ENCODE data around the gene ALK. TPM values are rescaled to one million over a fixed set of nuclear protein-coding genes. Genes with fewer than 3 reads are reported as not detected.

Gene ALK
- total RNA-seq, 1 donor from 2014 or later: 0.52 TPM

GRCh38 chr2:29807082-29807481 lies 114.3 kb downstream of the ALK start:
- Histone ChIP-seq H3K27me3 (ENCODE audit: control insufficient read depth in 3 of 3, insufficient read depth in 3 of 3, low read length in 3 of 3) (peaks cover 0 to 4% (median 0%) of the 10 kb centered on the region in 3 donors), H3K9me3 (ENCODE audit: control insufficient read depth in 3 of 3, low read length in 3 of 3) (no peaks in the 10 kb centered on the region), H3K9ac (ENCODE audit: low read depth in 1 of 3, low read length in 3 of 3) (no peak overlapping the region), H3K4me1 (ENCODE audit: control insufficient read depth in 3 of 3, insufficient read depth in 3 of 3, low read length in 3 of 3) (no peaks in the 10 kb centered on the region), H3K36me3 (ENCODE audit: control insufficient read depth in 3 of 3, insufficient read depth in 3 of 3, low read length in 3 of 3) (no peaks in the 10 kb centered on the region), H3K4me3 (ENCODE audit: low read length in 3 of 3) (no peak overlapping the region), H3K27ac (ENCODE audit: low read depth, low read length) (no peak overlapping the region)

GRCh38 chr2:29806461-29806860 lies 114.9 kb downstream of the ALK start:
- H3K9ac ChIP-seq (ENCODE audit: low read depth in 1 of 3, low read length in 3 of 3): no peak overlapping the region
- H3K27ac ChIP-seq (ENCODE audit: low read depth, low read length): no peak overlapping the region
- peaks cover 0 to under 1% (median 0%) of the 10 kb centered on the region in 3 donors for H3K27me3 ChIP-seq (ENCODE audit: control insufficient read depth in 3 of 3, insufficient read depth in 3 of 3, low read length in 3 of 3)

GRCh38 chr2:29804671-29805070 lies 116.7 kb downstream of the ALK start:
- Histone ChIP-seq H3K27ac (ENCODE audit: low read depth, low read length) (no peak overlapping the region), H3K27me3 (ENCODE audit: control insufficient read depth in 3 of 3, insufficient read depth in 3 of 3, low read length in 3 of 3) (peaks cover 0 to 2% (median 0%) of the 10 kb centered on the region in 3 donors)

More at GRCh38 chr2:29806461-29806860, 114.9 kb downstream of the ALK start:
- Histone ChIP-seq H3K4me1 (ENCODE audit: control insufficient read depth in 3 of 3, insufficient read depth in 3 of 3, low read length in 3 of 3) (no peaks in the 10 kb centered on the region), H3K36me3 (ENCODE audit: control insufficient read depth in 3 of 3, insufficient read depth in 3 of 3, low read length in 3 of 3) (no peaks in the 10 kb centered on the region), H3K9me3 (ENCODE audit: control insufficient read depth in 3 of 3, low read length in 3 of 3) (no peaks in the 10 kb centered on the region), H3K4me3 (ENCODE audit: low read length in 3 of 3) (no peak overlapping the region)

DNA sequence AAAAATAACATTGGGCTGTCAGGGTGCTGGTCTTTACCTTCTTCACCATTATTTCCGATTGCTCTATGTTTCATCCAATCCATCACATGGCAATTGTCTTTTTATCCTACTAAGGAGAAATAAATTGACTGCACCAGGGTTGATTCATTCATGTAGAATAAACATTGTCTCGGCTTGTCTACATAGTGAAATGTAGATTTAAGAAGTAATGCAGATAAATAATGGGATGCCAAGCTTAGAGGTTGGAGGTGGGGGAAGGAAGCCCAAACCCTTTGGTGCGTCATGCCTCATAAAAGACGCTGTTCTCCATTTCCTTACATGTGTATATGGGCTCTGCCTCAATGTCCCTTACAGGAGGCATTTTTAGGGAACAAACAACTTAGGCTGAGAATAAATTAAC lies 117.8 kb downstream of the ALK start:
- no peaks in the 10 kb centered on the region for H3K4me1 ChIP-seq (ENCODE audit: control insufficient read depth in 3 of 3, insufficient read depth in 3 of 3, low read length in 3 of 3)
- H3K27ac ChIP-seq (ENCODE audit: low read depth, low read length): no peak overlapping the region
- H3K9ac ChIP-seq (ENCODE audit: low read depth in 1 of 3, low read length in 3 of 3): no peak overlapping the region
- H3K27me3 ChIP-seq (ENCODE audit: control insufficient read depth in 3 of 3, insufficient read depth in 3 of 3, low read length in 3 of 3): peaks cover 0 to 2% (median 0%) of the 10 kb centered on the region in 3 donors
- H3K36me3 ChIP-seq (ENCODE audit: control insufficient read depth in 3 of 3, insufficient read depth in 3 of 3, low read length in 3 of 3): no peaks in the 10 kb centered on the region
- no peaks in the 10 kb centered on the region for H3K9me3 ChIP-seq (ENCODE audit: control insufficient read depth in 3 of 3, low read length in 3 of 3)
- H3K4me3 ChIP-seq (ENCODE audit: low read length in 3 of 3): no peak overlapping the region

More at GRCh38 chr2:29804671-29805070, 116.7 kb downstream of the ALK start:
- Histone ChIP-seq H3K36me3 (ENCODE audit: control insufficient read depth in 3 of 3, insufficient read depth in 3 of 3, low read length in 3 of 3) (no peaks in the 10 kb centered on the region), H3K4me3 (ENCODE audit: low read length in 3 of 3) (no peak overlapping the region), H3K9ac (ENCODE audit: low read depth in 1 of 3, low read length in 3 of 3) (no peak overlapping the region), H3K4me1 (ENCODE audit: control insufficient read depth in 3 of 3, insufficient read depth in 3 of 3, low read length in 3 of 3) (no peaks in the 10 kb centered on the region), H3K9me3 (ENCODE audit: control insufficient read depth in 3 of 3, low read length in 3 of 3) (no peaks in the 10 kb centered on the region)

DNA sequence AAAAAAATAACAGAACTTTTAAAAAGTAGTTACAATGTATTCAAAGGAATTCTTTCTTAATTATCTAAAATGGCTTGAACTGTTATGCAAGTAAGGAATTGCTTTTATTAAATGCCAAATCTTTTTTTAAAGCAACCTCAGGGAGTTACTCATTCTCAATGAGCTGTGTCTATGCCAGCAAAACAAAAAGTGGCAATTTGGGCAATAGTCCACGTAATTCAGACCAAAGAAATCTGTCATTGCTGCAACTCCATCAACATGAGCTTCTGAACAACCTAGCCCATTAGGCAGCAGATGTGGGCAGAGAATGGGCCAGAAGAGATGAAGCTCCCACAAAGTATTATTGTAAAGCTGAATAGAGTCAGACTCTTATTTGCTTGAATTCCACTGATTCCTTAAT lies 118.4 kb downstream of the ALK start:
- Histone ChIP-seq H3K36me3 (ENCODE audit: control insufficient read depth in 3 of 3, insufficient read depth in 3 of 3, low read length in 3 of 3) (no peaks in the 10 kb centered on the region), H3K9me3 (ENCODE audit: control insufficient read depth in 3 of 3, low read length in 3 of 3) (no peaks in the 10 kb centered on the region), H3K4me3 (ENCODE audit: low read length in 3 of 3) (no peak overlapping the region), H3K4me1 (ENCODE audit: control insufficient read depth in 3 of 3, insufficient read depth in 3 of 3, low read length in 3 of 3) (no peaks in the 10 kb centered on the region), H3K9ac (ENCODE audit: low read depth in 1 of 3, low read length in 3 of 3) (no peak overlapping the region), H3K27me3 (ENCODE audit: control insufficient read depth in 3 of 3, insufficient read depth in 3 of 3, low read length in 3 of 3) (peaks cover 0 to 2% (median 0%) of the 10 kb centered on the region in 3 donors), H3K27ac (ENCODE audit: low read depth, low read length) (no peak overlapping the region)

DNA sequence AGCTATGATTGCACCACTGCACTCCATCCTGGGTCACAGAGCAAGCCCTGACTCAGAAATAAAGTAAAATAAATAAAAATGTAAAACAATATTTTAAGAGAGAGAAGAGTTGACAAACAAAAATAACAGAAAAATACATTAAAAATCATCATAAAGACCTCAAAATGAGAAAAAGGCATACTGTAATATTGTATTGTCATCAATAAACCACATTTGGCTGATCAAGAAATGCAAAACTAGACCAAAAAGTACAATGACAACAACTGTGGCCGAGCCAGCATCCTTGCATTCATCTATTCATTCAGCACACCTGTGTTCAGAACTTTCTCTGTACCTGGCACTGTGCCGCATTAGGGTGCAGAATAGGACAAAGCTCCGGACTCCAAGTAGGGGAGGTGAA lies 121.8 kb downstream of the ALK start:
- Histone ChIP-seq H3K27me3 (ENCODE audit: control insufficient read depth in 3 of 3, insufficient read depth in 3 of 3, low read length in 3 of 3) (peaks cover 0 to 2% (median 0%) of the 10 kb centered on the region in 3 donors), H3K27ac (ENCODE audit: low read depth, low read length) (no peak overlapping the region), H3K9me3 (ENCODE audit: control insufficient read depth in 3 of 3, low read length in 3 of 3) (no peaks in the 10 kb centered on the region), H3K9ac (ENCODE audit: low read depth in 1 of 3, low read length in 3 of 3) (no peak overlapping the region), H3K36me3 (ENCODE audit: control insufficient read depth in 3 of 3, insufficient read depth in 3 of 3, low read length in 3 of 3) (no peaks in the 10 kb centered on the region), H3K4me1 (ENCODE audit: control insufficient read depth in 3 of 3, insufficient read depth in 3 of 3, low read length in 3 of 3) (no peaks in the 10 kb centered on the region), H3K4me3 (ENCODE audit: low read length in 3 of 3) (no peak overlapping the region)

DNA sequence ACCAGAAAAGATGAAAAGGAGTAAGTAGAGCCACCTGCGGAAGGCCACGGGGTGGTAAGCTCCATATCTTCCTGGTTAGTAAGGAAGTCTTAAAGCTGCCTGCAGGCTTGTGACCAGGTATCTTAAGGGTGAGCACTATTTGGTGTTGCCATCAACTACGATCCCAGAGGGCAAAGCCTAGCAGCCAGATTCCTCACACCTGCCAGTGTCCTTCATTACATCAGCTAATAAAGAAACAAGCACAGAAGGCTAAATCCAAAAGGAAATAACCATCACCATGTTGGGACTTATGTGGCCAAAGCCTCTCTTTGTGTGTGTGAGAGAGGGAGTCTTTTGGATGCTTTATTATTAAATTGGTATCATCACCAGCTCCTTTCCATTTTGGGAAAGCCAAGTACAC lies 123.5 kb downstream of the ALK start:
- peaks cover 0 to 2% (median 0%) of the 10 kb centered on the region in 3 donors for H3K27me3 ChIP-seq (ENCODE audit: control insufficient read depth in 3 of 3, insufficient read depth in 3 of 3, low read length in 3 of 3)
- no peak overlapping the region for H3K4me3 ChIP-seq (ENCODE audit: low read length in 3 of 3)
- H3K9me3 ChIP-seq (ENCODE audit: control insufficient read depth in 3 of 3, low read length in 3 of 3): no peaks in the 10 kb centered on the region
- no peak overlapping the region for H3K27ac ChIP-seq (ENCODE audit: low read depth, low read length)
- H3K9ac ChIP-seq (ENCODE audit: low read depth in 1 of 3, low read length in 3 of 3): no peak overlapping the region
- no peaks in the 10 kb centered on the region for H3K36me3 ChIP-seq (ENCODE audit: control insufficient read depth in 3 of 3, insufficient read depth in 3 of 3, low read length in 3 of 3)
- no peaks in the 10 kb centered on the region for H3K4me1 ChIP-seq (ENCODE audit: control insufficient read depth in 3 of 3, insufficient read depth in 3 of 3, low read length in 3 of 3)

DNA sequence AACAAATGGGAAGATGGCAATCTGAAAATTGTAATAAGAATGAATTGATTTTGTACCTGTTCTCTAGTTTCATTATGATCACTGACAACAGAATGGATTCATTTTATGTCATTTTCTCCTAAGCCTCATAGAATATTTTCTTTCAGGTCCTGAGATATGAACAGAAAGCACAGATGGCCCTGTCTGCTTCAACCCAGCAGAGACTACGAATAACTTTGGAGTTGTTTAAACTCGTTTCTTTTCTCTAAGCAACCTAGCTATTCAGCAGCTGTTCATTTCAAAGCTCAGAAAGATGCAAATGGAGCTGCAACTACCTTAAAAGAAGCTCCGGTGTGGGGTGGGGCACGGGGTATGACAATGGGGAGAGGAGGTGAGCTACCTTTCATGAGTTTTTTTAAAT lies 124.9 kb downstream of the ALK start:
- Histone ChIP-seq H3K9ac (ENCODE audit: low read depth in 1 of 3, low read length in 3 of 3) (no peak overlapping the region), H3K36me3 (ENCODE audit: control insufficient read depth in 3 of 3, insufficient read depth in 3 of 3, low read length in 3 of 3) (no peaks in the 10 kb centered on the region), H3K9me3 (ENCODE audit: control insufficient read depth in 3 of 3, low read length in 3 of 3) (no peaks in the 10 kb centered on the region), H3K4me3 (ENCODE audit: low read length in 3 of 3) (no peak overlapping the region), H3K27ac (ENCODE audit: low read depth, low read length) (no peak overlapping the region), H3K27me3 (ENCODE audit: control insufficient read depth in 3 of 3, insufficient read depth in 3 of 3, low read length in 3 of 3) (peaks cover 0 to 2% (median 0%) of the 10 kb centered on the region in 3 donors), H3K4me1 (ENCODE audit: control insufficient read depth in 3 of 3, insufficient read depth in 3 of 3, low read length in 3 of 3) (no peaks in the 10 kb centered on the region)

- H3K9ac ChIP-seq (ENCODE audit: low read depth in 1 of 3, low read length in 3 of 3): no peak overlapping the region
- peaks cover 0 to 3% (median 0%) of the 10 kb centered on the region in 3 donors for H3K27me3 ChIP-seq (ENCODE audit: control insufficient read depth in 3 of 3, insufficient read depth in 3 of 3, low read length in 3 of 3)
- H3K36me3 ChIP-seq (ENCODE audit: control insufficient read depth in 3 of 3, insufficient read depth in 3 of 3, low read length in 3 of 3): no peaks in the 10 kb centered on the region
- no peak overlapping the region for H3K27ac ChIP-seq (ENCODE audit: low read depth, low read length)
- H3K4me3 ChIP-seq (ENCODE audit: low read length in 3 of 3): no peak overlapping the region
- H3K4me1 ChIP-seq (ENCODE audit: control insufficient read depth in 3 of 3, insufficient read depth in 3 of 3, low read length in 3 of 3): no peaks in the 10 kb centered on the region
- H3K9me3 ChIP-seq (ENCODE audit: control insufficient read depth in 3 of 3, low read length in 3 of 3): no peaks in the 10 kb centered on the region
Observed at GRCh38 chr2:29789911-29790485, 131.4 kb downstream of the ALK start.

GRCh38 chr2:29787473-29788465 lies 133.6 kb downstream of the ALK start:
- no peak overlapping the region for H3K9ac ChIP-seq (ENCODE audit: low read depth in 1 of 3, low read length in 3 of 3)
- H3K36me3 ChIP-seq (ENCODE audit: control insufficient read depth in 3 of 3, insufficient read depth in 3 of 3, low read length in 3 of 3): no peaks in the 10 kb centered on the region
- peaks cover 0 to 3% (median 0%) of the 10 kb centered on the region in 3 donors for H3K27me3 ChIP-seq (ENCODE audit: control insufficient read depth in 3 of 3, insufficient read depth in 3 of 3, low read length in 3 of 3)
- no peak overlapping the region for H3K27ac ChIP-seq (ENCODE audit: low read depth, low read length)
- H3K4me3 ChIP-seq (ENCODE audit: low read length in 3 of 3): no peak overlapping the region
- no peaks in the 10 kb centered on the region for H3K4me1 ChIP-seq (ENCODE audit: control insufficient read depth in 3 of 3, insufficient read depth in 3 of 3, low read length in 3 of 3)
- H3K9me3 ChIP-seq (ENCODE audit: control insufficient read depth in 3 of 3, low read length in 3 of 3): no peaks in the 10 kb centered on the region

Measured in skeletal muscle tissue (tissue), 4 donors.